Panc1 (cell line): Measurements from ENCODE around the gene TMEM179B. TPM values are rescaled to one million over a fixed set of nuclear protein-coding genes. Genes with fewer than 3 reads are reported as not detected.
A peak's percentile ranks its signal among the peaks of the same experiment; 100 is the strongest.

Source experiments
- ATAC-seq: fragments of 200-7000 bp; cut with Tn5 transposase; 2 replicates; pipeline ENCODE4 v1.9.1; 2020; ENCODE audit warnings: mild to moderate bottlenecking, moderate library complexity
- BruUV-seq: library from RNA; stranded (reverse); fragments of 400-500 nt; replicated peaks from 2 replicates; lab custom pipeline; 2021; lab: Mats Ljungman, UMichigan
- CTCF ChIA-PET: fragments of 300-600 bp; sonication (Branson Sonifier 250); formaldehyde crosslinking; loops from one replicate; lab custom pipeline; 2022; ENCODE audit warnings: antibody characterized with exemption; lab: Charles Lee
- POLR2A ChIA-PET: fragments of 300-600 bp; sonication (Branson Sonifier 250); formaldehyde crosslinking; loops from one replicate; lab custom pipeline; 2022; ENCODE audit warnings: antibody characterized with exemption; lab: Charles Lee
- DNase-seq: peaks from one replicate; pipeline ENCODE4 v3.0.0-alpha.2; 2010; ENCODE audit warnings: low read depth, low spot score
- H3K27ac ChIP-seq: 2 replicates; pipeline ENCODE4 v1.5.1; 2011; ENCODE audit warnings: mild to moderate bottlenecking, low read length, inconsistent platforms
- H3K27me3 ChIP-seq: fragments of 200-500 bp; sonication (Bioruptor generic); 2 replicates; pipeline ENCODE4 v1.6.0; 2014; ENCODE audit warnings: low read length, inconsistent platforms; ENCODE audit not compliant: control insufficient read depth, insufficient read depth
- H3K36me3 ChIP-seq: fragments of 200-500 bp; sonication (Bioruptor generic); 2 replicates; pipeline ENCODE4 v1.5.1; 2014; ENCODE audit warnings: inconsistent platforms, mild to moderate bottlenecking, low read length, moderate library complexity; ENCODE audit not compliant: control insufficient read depth, insufficient read depth
- H3K4me1 ChIP-seq: 2 replicates; pipeline ENCODE4 v1.5.1; 2011; ENCODE audit warnings: inconsistent platforms, mild to moderate bottlenecking, low read length, moderate library complexity; ENCODE audit not compliant: control insufficient read depth, insufficient read depth
- H3K4me3 ChIP-seq, 2 experiments: 2 replicates each; pipeline ENCODE4 v1.5.1; 2011 to 2012; ENCODE audit warnings: low read depth in 2 of 2, low read length in 2 of 2, mild to moderate bottlenecking in 2 of 2, inconsistent platforms in 1 of 2, moderate library complexity in 1 of 2
- H3K9me3 ChIP-seq: fragments of 200-500 bp; sonication (Bioruptor generic); 2 replicates; pipeline ENCODE4 v1.5.1; 2014; ENCODE audit warnings: low read depth, mild to moderate bottlenecking, inconsistent platforms, low read length, moderate library complexity; ENCODE audit not compliant: control insufficient read depth, insufficient read depth
- POLR2AphosphoS5 ChIP-seq: IDR thresholded peaks from 2 replicates; pipeline ENCODE4 v1.6.1; 2012; ENCODE audit warnings: mild to moderate bottlenecking, low read depth, low read length, moderate library complexity
- SIN3A ChIP-seq: IDR thresholded peaks from 2 replicates; pipeline ENCODE4 v1.6.1; 2012; ENCODE audit warnings: low read depth, mild to moderate bottlenecking, low read length, moderate library complexity, borderline replicate concordance; ENCODE audit not compliant: insufficient read depth
- TCF7L2 ChIP-seq: IDR thresholded peaks from 2 replicates; pipeline ENCODE4 v1.6.1; 2011; ENCODE audit warnings: mild to moderate bottlenecking, low read depth, low read length, inconsistent platforms
- in situ Hi-C: cut with HindIII; loops from 2 replicates; pipeline ENCODE4 v1.10.0; 2016; ENCODE audit warnings: low sequenced_read_pairs, low pct_unique_long_range_greater_than_20kb
- intact Hi-C: fragments of 100-400 bp; cut with micrococcal nuclease; formaldehyde crosslinking; loops from one replicate; pipeline ENCODE4 v1.10.0; 2022; ENCODE audit not compliant: unreplicated experiment
- total RNA-seq: library from RNA; stranded (reverse); gene quantifications from one replicate; pipeline ENCODE4 v1.2.1, GENCODE V29; 2021; ENCODE audit not compliant: unreplicated experiment
- TF ChIP-seq, protein P1 (sequence below), 2 experiments: IDR thresholded peaks; 2 replicates each; pipeline ENCODE4 v1.6.1; 2011 to 2012; ENCODE audit warnings: low read depth in 2 of 2, control low read depth in 1 of 2, low read length in 1 of 2, mild to moderate bottlenecking in 1 of 2, moderate library complexity in 1 of 2; ENCODE audit not compliant: insufficient read depth in 1 of 2
- TF ChIP-seq, protein P2 (sequence below): fragments of 450-650 bp; IDR thresholded peaks from 2 replicates; pipeline ENCODE4 v1.5.1; 2017; ENCODE audit warnings: mild to moderate bottlenecking

The TMEM179B gene
- total RNA-seq, 1 experiment from 2014 or later, result 50.9 TPM

DNA sequence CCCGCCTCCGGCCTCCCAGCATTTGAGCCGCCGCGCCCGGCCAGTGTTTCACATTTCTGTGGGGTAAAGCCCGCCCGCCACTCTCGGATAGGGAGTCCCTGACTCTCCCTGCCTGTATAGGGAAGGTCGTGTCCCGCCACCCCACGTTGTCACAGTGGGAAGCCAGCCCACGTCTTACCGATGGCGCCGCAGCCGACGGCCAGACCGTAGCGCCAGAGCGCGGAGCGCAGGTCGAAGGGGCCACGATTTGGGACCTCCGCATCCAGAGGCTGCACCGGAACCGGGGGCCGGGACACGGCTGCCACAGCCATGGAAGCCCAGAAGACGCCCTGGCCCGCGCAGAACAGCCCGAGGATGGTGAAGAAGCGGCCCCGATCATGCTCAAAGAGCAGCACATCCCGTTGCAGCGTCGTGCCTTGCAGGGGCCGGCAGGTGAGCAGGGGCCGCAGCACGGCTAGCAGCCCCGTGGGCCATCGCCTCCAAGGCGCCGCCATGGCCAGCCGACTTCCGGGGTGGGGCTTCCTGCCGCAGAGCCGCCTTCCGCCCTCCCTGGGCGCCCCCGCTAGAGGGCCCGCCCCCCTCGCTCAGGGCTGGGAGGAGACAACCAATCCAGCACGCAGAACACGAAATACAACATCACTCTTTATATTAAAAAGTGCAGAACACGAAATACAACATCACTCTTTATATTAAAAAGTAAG, 4.4 kb downstream of the TMEM179B start, which contains the start of gene TMEM223:
Gene TMEM223, minus strand, starts transcription at position 506 of the 701 bp plus-strand sequence. Its CDS starts 12 bp downstream, at position 494.
- ATAC-seq (peak; percentile 86), DNase-seq (no peak)
- H3K36me3 ChIP-seq, result peaks cover 3% of the 10 kb centered on the region
- in situ Hi-C loops (no loop called here), intact Hi-C loops (no loop called here)
- TF ChIP-seq, protein P1, sequence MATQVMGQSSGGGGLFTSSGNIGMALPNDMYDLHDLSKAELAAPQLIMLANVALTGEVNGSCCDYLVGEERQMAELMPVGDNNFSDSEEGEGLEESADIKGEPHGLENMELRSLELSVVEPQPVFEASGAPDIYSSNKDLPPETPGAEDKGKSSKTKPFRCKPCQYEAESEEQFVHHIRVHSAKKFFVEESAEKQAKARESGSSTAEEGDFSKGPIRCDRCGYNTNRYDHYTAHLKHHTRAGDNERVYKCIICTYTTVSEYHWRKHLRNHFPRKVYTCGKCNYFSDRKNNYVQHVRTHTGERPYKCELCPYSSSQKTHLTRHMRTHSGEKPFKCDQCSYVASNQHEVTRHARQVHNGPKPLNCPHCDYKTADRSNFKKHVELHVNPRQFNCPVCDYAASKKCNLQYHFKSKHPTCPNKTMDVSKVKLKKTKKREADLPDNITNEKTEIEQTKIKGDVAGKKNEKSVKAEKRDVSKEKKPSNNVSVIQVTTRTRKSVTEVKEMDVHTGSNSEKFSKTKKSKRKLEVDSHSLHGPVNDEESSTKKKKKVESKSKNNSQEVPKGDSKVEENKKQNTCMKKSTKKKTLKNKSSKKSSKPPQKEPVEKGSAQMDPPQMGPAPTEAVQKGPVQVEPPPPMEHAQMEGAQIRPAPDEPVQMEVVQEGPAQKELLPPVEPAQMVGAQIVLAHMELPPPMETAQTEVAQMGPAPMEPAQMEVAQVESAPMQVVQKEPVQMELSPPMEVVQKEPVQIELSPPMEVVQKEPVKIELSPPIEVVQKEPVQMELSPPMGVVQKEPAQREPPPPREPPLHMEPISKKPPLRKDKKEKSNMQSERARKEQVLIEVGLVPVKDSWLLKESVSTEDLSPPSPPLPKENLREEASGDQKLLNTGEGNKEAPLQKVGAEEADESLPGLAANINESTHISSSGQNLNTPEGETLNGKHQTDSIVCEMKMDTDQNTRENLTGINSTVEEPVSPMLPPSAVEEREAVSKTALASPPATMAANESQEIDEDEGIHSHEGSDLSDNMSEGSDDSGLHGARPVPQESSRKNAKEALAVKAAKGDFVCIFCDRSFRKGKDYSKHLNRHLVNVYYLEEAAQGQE (IDR thresholded peaks at IDR 0.05; ENCODE audit: insufficient read depth in 1 of 2, low read depth in 2 of 2, low read length in 1 of 2), result peak in 1 of 2 experiments; percentile 31; a peak in 1 of 4 replicates
- TF ChIP-seq, protein P2, sequence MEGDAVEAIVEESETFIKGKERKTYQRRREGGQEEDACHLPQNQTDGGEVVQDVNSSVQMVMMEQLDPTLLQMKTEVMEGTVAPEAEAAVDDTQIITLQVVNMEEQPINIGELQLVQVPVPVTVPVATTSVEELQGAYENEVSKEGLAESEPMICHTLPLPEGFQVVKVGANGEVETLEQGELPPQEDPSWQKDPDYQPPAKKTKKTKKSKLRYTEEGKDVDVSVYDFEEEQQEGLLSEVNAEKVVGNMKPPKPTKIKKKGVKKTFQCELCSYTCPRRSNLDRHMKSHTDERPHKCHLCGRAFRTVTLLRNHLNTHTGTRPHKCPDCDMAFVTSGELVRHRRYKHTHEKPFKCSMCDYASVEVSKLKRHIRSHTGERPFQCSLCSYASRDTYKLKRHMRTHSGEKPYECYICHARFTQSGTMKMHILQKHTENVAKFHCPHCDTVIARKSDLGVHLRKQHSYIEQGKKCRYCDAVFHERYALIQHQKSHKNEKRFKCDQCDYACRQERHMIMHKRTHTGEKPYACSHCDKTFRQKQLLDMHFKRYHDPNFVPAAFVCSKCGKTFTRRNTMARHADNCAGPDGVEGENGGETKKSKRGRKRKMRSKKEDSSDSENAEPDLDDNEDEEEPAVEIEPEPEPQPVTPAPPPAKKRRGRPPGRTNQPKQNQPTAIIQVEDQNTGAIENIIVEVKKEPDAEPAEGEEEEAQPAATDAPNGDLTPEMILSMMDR, result no peak
- TF ChIP-seq POLR2AphosphoS5, result peak; percentile 96
- 0 out of 2 replicates have a peak, but pooled peaks have one; percentile 47 for TF ChIP-seq SIN3A
- peak; percentile 41; the same call in 1 of the 2 replicates for TF ChIP-seq TCF7L2
- no peaks in the 10 kb centered on the region for H3K27me3 ChIP-seq
- H3K9me3 ChIP-seq, result no peaks in the 10 kb centered on the region
- H3K27ac ChIP-seq, result peak within 1 kb of the TSS; percentile 87
- peak within 1 kb of the TSS; percentile 86 to 87 for H3K4me3 ChIP-seq
- no TSS peak for BruUV-seq
- CTCF ChIA-PET, result no interaction called here
- POLR2A ChIA-PET, result interaction anchor here (0.6 to 0.7 kb wide), 2 partner anchors 59 to 124 kb away, joined by 5 to 7 read pairs; no protein-coding TSS in a partner anchor
- H3K4me1 ChIP-seq, result peaks cover 29% of the 10 kb centered on the region

GRCh38 chr11:62792202-62792575, 5.0 kb downstream of the TMEM179B start:
- H3K36me3 ChIP-seq, result peaks cover 3% of the 10 kb centered on the region
- no TSS peak for BruUV-seq

More at GRCh38 chr11:62792202-62792575, 5.0 kb downstream of the TMEM179B start:
- intact Hi-C loops, result no loop called here
- ChIA-PET CTCF (no interaction called here), POLR2A (interaction anchor here (0.6 kb wide), 1 partner anchor 124 kb away, joined by 7 read pairs; no protein-coding TSS in a partner anchor)
- Histone ChIP-seq H3K4me1 (peaks cover 29% of the 10 kb centered on the region), H3K9me3 (no peaks in the 10 kb centered on the region), H3K27me3 (no peaks in the 10 kb centered on the region), H3K4me3 (peak overlapping the region; percentile 86 to 87; a peak in 3 of 4 replicates), H3K27ac (peak overlapping the region; percentile 87)
- ATAC-seq, result 0 out of 2 replicates have a peak, but pooled peaks have one; percentile 8
- TF ChIP-seq TCF7L2 (no peak), POLR2AphosphoS5 (no peak), SIN3A (no peak)
- TF ChIP-seq, protein P1 (IDR thresholded peaks at IDR 0.05; ENCODE audit: insufficient read depth in 1 of 2, low read depth in 2 of 2, low read length in 1 of 2), result no peak
- TF ChIP-seq, protein P2, result no peak
- in situ Hi-C loops, result no loop called here
- no peak for DNase-seq
